WERI-Rb-1 (cell line): ENCODE results near the gene STRBP.
"Not testable (repeated sequence)": the region's sequence is repeated elsewhere in the genome, so short reads cannot be mapped to it uniquely, and the experiment has no call there.

Experiments
- DNase-seq: peaks from one replicate; pipeline ENCODE4 v3.0.0-alpha.2; 2020
- H3K27ac ChIP-seq: fragments of 250-450 bp; sonication (Bioruptor Pico); 2 replicates; pipeline ENCODE4 v1.5.1; 2020; ENCODE audit warnings: mild to moderate bottlenecking, moderate library complexity
- H3K27me3 ChIP-seq: fragments of 250-450 bp; sonication (Bioruptor Pico); 2 replicates; pipeline ENCODE4 v1.5.1; 2021; ENCODE audit warnings: mild to moderate bottlenecking, low read depth, moderate library complexity; ENCODE audit not compliant: insufficient read depth, severe bottlenecking
- H3K36me3 ChIP-seq: fragments of 250-450 bp; sonication (Bioruptor Pico); 2 replicates; pipeline ENCODE4 v1.5.1; 2020; ENCODE audit warnings: mild to moderate bottlenecking, moderate library complexity
- H3K4me3 ChIP-seq: 2 replicates; pipeline ENCODE4 v1.5.1; 2011; ENCODE audit warnings: low read depth, mild to moderate bottlenecking, control low read depth, low read length
- H3K9me3 ChIP-seq: fragments of 250-450 bp; sonication (Bioruptor Pico); 2 replicates; pipeline ENCODE4 v1.5.1; 2021; ENCODE audit warnings: mild to moderate bottlenecking, moderate library complexity; ENCODE audit not compliant: severe bottlenecking
- TF ChIP-seq, protein P1 (sequence below): IDR thresholded peaks from 2 replicates; pipeline ENCODE4 v1.5.1; 2011; ENCODE audit warnings: low read depth, mild to moderate bottlenecking, control low read depth, inconsistent platforms, low read length

STRBP gene

DNA sequence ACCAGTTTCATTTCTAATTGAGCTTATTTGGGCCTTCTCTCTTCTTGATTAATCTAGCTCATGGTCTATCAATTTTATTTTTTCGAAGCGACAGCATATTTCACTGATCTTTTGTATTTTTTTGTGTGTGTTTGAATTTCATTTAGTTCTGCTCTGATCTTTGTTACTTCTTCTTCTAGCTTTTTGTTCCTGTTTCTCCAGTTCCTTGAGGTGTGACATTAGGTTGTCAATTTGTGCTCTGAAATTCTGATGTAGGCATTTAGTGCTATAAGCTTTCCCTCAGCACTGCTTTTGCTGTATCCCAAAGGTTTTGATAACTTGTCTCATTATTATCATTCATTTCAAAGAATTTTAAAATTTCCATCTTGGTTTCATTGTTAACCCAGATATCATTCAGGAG lies 67.3 kb downstream of the STRBP start:
- TF ChIP-seq, protein P1, sequence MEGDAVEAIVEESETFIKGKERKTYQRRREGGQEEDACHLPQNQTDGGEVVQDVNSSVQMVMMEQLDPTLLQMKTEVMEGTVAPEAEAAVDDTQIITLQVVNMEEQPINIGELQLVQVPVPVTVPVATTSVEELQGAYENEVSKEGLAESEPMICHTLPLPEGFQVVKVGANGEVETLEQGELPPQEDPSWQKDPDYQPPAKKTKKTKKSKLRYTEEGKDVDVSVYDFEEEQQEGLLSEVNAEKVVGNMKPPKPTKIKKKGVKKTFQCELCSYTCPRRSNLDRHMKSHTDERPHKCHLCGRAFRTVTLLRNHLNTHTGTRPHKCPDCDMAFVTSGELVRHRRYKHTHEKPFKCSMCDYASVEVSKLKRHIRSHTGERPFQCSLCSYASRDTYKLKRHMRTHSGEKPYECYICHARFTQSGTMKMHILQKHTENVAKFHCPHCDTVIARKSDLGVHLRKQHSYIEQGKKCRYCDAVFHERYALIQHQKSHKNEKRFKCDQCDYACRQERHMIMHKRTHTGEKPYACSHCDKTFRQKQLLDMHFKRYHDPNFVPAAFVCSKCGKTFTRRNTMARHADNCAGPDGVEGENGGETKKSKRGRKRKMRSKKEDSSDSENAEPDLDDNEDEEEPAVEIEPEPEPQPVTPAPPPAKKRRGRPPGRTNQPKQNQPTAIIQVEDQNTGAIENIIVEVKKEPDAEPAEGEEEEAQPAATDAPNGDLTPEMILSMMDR: no peak
- DNase-seq: no peak
- no peak overlapping the region for H3K27ac ChIP-seq
- no peaks in the 10 kb centered on the region for H3K27me3 ChIP-seq
- H3K4me3 ChIP-seq: no peak overlapping the region
- H3K36me3 ChIP-seq: no peaks in the 10 kb centered on the region
- peaks cover 4% of the 10 kb centered on the region for H3K9me3 ChIP-seq

DNA sequence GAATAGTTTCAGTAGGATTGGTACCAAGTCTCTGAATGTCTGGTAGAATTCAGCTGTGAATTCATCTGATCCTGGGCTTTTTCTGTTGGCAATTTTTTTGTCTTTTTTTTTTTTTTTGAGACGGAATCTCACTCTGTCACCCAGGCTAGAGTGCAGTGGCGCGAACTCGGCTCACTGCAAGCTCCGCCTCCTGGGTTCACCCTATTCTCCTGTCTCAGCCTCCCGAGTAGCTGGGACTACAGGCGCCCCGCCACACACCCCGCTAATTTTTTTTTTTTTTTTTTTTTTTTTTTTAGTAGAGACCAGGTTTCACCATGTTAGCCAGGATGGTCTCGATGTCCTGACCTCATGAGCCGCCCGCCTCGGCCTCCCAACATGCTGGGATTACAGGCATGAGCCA lies 67.9 kb downstream of the STRBP start:
- H3K9me3 ChIP-seq, H3K36me3 ChIP-seq, H3K27me3 ChIP-seq, H3K4me3 ChIP-seq, DNase-seq, H3K27ac ChIP-seq: not testable (repeated sequence)

DNA sequence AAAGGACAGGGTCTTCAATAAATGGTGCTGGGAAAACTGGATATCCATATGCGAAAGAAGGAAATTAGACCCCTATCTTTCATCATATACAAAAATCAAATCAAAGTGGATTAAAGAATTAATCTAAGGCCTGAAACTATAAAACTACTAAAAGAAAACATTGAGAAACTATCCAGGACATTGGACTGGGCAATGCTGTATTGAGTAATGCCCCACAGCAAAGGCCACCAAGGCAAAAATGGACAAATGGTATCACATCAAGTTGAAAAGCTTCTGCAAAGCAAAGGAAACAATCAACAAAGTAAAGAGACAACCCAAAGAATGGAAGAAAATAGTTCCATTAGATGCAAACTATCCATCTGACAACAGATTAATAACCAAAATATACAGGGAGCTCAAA lies 72.3 kb downstream of the STRBP start:
- Histone ChIP-seq H3K27me3 (no peaks in the 10 kb centered on the region), H3K9me3 (peaks cover 4% of the 10 kb centered on the region), H3K27ac (no peak overlapping the region), H3K36me3 (no peaks in the 10 kb centered on the region), H3K4me3 (no peak overlapping the region)
- TF ChIP-seq, protein P1: no peak
- no peak for DNase-seq

DNA sequence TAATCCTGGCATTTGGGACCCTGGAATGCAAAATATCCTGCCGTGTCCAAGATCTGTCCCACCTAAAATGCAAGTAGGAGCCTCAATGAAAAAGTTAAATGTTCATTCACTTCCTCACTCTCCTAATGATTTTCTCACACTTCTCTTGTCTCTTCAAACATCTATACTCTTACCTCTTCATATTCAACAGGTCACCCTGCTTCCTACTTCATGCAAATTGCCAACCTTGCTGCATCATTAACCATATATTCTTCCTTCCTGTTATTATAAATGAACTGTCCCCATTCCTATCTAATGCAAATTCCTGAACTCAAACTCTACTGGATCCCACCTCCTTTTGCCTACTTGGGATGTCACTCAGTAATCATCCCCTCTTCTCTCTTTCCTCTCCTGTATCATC lies 74.4 kb downstream of the STRBP start:
- H3K4me3 ChIP-seq: no peak overlapping the region
- H3K36me3 ChIP-seq: no peaks in the 10 kb centered on the region
- DNase-seq: no peak
- TF ChIP-seq, protein P1: no peak
- H3K27me3 ChIP-seq: no peaks in the 10 kb centered on the region
- no peak overlapping the region for H3K27ac ChIP-seq
- no peaks in the 10 kb centered on the region for H3K9me3 ChIP-seq

DNA sequence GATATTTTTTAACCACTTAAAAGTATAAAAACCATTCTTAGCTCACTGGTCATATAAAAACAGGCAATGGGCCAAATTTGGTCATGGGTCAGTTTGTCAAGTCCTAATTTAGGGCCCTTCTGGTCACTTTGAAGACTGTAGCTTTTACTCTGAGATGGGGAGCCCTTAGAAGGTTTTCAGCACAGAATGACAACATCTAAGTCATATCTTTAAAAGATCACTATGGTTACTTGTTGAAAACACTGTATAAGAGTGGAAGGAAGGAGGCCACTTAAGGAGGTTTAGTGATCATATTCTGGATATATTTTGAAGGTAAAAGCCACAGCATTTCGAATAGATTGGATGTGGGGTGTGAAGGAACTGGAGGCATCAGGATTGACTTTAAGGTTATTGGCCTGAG lies 76.7 kb downstream of the STRBP start:
- H3K36me3 ChIP-seq: no peaks in the 10 kb centered on the region
- DNase-seq: no peak
- TF ChIP-seq, protein P1: no peak
- no peak overlapping the region for H3K4me3 ChIP-seq
- no peaks in the 10 kb centered on the region for H3K9me3 ChIP-seq
- no peak overlapping the region for H3K27ac ChIP-seq
- no peaks in the 10 kb centered on the region for H3K27me3 ChIP-seq

DNA sequence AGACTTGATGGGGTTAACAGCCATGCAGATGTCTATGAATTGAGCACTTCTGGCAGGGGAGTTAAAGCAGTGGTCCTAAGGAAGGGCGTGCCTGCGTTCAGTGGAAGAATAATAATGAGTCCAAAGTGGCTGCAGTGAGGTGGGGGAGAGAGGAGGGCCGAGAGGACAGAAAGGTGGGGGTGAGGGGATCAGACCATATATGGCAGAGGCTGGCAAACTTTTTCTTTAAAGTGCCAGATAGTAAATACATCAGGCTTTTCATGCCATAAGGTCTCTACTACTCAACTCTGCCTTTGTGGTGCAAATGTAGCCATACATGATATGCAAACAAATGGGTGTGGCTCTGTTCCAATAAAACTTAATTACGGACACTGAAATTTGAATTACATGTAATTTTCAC lies 77.1 kb downstream of the STRBP start:
- Histone ChIP-seq H3K4me3 (no peak overlapping the region), H3K27me3 (no peaks in the 10 kb centered on the region), H3K36me3 (no peaks in the 10 kb centered on the region), H3K27ac (no peak overlapping the region), H3K9me3 (no peaks in the 10 kb centered on the region)
- TF ChIP-seq, protein P1: no peak
- DNase-seq: no peak

DNA sequence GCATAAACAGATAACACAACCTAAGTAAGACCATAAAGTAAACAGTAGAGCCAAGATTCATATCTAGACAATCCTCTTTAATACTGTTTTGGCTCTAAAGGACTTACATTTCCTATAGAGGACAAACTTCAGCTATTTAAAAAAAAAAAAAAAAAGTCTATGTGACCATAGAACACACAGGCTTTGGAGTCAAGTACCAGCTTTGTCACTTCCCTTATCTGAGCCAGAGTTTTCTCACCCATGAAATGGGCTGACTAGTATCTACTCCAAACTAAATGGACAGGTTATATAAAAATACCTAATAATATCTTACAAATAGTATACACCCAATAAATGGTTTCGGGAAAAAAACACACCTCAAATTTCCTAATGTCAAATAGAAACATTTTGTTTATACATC lies 81.3 kb downstream of the STRBP start:
- Histone ChIP-seq H3K4me3 (no peak overlapping the region), H3K9me3 (no peaks in the 10 kb centered on the region), H3K27me3 (no peaks in the 10 kb centered on the region), H3K36me3 (no peaks in the 10 kb centered on the region), H3K27ac (no peak overlapping the region)
- TF ChIP-seq, protein P1: no peak
- no peak for DNase-seq

DNA sequence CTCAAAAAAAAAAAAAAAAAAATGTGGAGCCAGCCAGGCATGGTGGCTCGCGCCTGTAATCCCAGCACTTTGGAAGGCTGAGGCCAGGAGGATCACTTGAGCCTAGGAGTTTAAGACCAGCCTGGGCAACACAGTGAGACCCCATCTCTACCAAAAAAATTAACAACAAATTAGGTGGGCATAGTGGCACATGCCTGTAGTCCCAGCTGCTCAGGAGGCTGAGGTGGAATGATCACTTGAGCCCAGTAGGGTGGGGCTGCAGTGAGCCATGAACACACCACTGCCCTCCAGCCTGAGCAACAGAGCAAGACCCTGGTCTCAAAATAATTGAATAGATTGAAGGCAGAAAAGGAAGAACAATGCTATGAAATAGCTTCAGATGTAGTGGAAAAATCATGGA lies 82.4 kb downstream of the STRBP start:
- H3K27ac ChIP-seq, H3K36me3 ChIP-seq, H3K4me3 ChIP-seq, DNase-seq, H3K27me3 ChIP-seq, H3K9me3 ChIP-seq: not testable (repeated sequence)
